Ascending aorta (tissue), 2 donors: Measurements from ENCODE around the gene AK5. TPM values are rescaled to one million over a fixed set of nuclear protein-coding genes. Genes with fewer than 3 reads are reported as not detected.
"Not testable (repeated sequence)": the region's sequence is repeated elsewhere in the genome, so short reads cannot be mapped to it uniquely, and the experiment has no call there.

Experiments
- DNase-seq, 2 donors: peaks; one replicate each; pipeline ENCODE4 v3.0.0-alpha.2; 2019; ENCODE audit warnings: low spot score in 2 of 2
- H3K27ac ChIP-seq, 2 donors: fragments of 200-600 bp; sonication (generic); one replicate each; pipeline ENCODE4 v1.5.1; 2016 to 2017; ENCODE audit warnings: mild to moderate bottlenecking in 1 of 2
- H3K27me3 ChIP-seq: fragments of 200-600 bp; sonication (generic); one replicate; pipeline ENCODE4 v1.5.1; 2017
- H3K36me3 ChIP-seq, 2 donors: fragments of 200-600 bp; sonication (generic); one replicate each; pipeline ENCODE4 v1.5.1; 2016
- H3K4me1 ChIP-seq, 2 donors: fragments of 200-600 bp; sonication (generic); one replicate each; pipeline ENCODE4 v1.5.1; 2016 to 2017; ENCODE audit warnings: mild to moderate bottlenecking in 1 of 2
- H3K4me3 ChIP-seq, 2 donors: fragments of 200-600 bp; sonication (generic); one replicate each; pipeline ENCODE4 v1.5.1; 2016 to 2017; ENCODE audit warnings: mild to moderate bottlenecking in 1 of 2
- H3K9me3 ChIP-seq, 2 donors: fragments of 200-600 bp; sonication (generic); one replicate each; pipeline ENCODE4 v1.5.1; 2016
- CTCF ChIP-seq, 3 experiments: fragments of 200-600 bp in 2 of 3; fragments of 450-650 bp in 1 of 3; sonication (generic) in 2 of 3; IDR thresholded peaks; one replicate each; pipeline ENCODE4 v1.5.1; 2016 to 2019; ENCODE audit warnings: antibody characterized with exemption in 3 of 3, mild to moderate bottlenecking in 1 of 3, moderate library complexity in 1 of 3
- intact Hi-C: fragments of 100-400 bp; cut with DNase I; formaldehyde crosslinking; loops from one replicate; pipeline ENCODE4 v1.15.1; 2023
- total RNA-seq: library from RNA; depleted of rRNA; stranded (reverse); fragments of >200 nt; gene quantifications from one replicate; pipeline ENCODE4 v1.1.0, GENCODE V29; 2016

The AK5 gene
- total RNA-seq, 1 donor from 2014 or later: not detected

DNA sequence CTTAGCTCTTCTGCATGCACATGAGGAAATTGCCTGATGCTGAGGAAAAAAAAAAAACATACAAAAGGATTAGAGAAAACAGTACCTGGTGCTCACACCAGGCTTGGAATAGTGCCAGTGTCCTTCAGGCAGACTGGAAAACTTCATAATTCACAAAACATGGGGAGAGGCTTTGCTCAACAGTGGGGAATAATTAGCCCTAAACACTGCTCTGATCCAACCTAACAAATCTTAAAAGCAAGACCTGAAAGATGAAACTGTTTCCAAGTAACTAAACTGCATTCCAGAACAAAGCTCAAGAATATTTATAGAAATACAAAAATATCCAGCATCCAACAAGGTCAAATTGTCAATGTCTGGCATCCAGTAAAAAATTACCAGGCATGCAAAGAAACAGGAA is 124.8 kb downstream of the AK5 start:
- no peak for DNase-seq
- no peak for TF ChIP-seq CTCF (IDR thresholded peaks at IDR 0.05)
- Histone ChIP-seq H3K9me3 (no peaks in the 10 kb centered on the region), H3K4me1 (peaks cover 0 to 2% of the 10 kb centered on the region in 2 donors), H3K4me3 (no peak overlapping the region), H3K27me3 (no peaks in the 10 kb centered on the region), H3K36me3 (no peaks in the 10 kb centered on the region), H3K27ac (no peak overlapping the region)
- intact Hi-C loops: no loop called here

DNA sequence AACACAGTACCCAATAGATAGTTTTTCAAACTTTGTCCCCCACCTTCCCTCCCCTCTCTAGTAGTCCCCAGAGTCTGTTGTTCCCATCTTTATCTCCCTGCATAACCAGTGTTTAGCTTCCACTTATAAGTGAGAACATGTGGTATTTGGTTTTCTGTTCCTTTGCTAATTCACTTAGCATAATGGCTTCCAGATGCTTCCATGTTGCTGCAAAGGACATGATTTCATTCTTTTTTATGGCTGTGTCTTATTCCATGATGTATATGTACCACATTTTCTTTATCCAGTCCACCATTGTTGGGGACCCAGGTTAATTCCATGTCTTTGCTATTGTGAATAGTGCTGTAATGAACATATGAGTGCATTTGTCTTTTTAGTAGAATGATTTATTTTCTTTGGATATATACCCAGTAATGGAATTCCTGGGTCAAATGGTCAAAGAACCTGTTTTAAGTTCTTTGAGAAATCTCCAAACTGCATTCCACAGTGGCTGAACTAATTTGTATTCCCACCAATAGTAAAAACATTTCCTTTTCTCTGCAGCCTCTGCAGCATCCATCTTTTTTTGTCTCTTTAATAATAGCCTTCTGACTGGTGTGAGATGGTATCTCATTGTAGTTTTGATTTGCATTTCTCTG is 126.0 kb downstream of the AK5 start:
- intact Hi-C loops: no loop called here

GRCh38 chr1:77408933-77409332 is 127.1 kb downstream of the AK5 start:
- H3K9me3 ChIP-seq, H3K4me3 ChIP-seq, intact Hi-C loops, H3K27me3 ChIP-seq, H3K36me3 ChIP-seq, H3K27ac ChIP-seq, H3K4me1 ChIP-seq, DNase-seq: not testable (repeated sequence)

More for the DNA sequence above, 126.0 kb downstream of the AK5 start:
- no peak for TF ChIP-seq CTCF (IDR thresholded peaks at IDR 0.05)
- H3K4me3 ChIP-seq: no peak overlapping the region
- peaks cover 0 to 2% of the 10 kb centered on the region in 2 donors for H3K4me1 ChIP-seq
- no peak for DNase-seq
- H3K9me3 ChIP-seq: no peaks in the 10 kb centered on the region
- no peaks in the 10 kb centered on the region for H3K27me3 ChIP-seq
- no peak overlapping the region for H3K27ac ChIP-seq
- H3K36me3 ChIP-seq: no peaks in the 10 kb centered on the region

DNA sequence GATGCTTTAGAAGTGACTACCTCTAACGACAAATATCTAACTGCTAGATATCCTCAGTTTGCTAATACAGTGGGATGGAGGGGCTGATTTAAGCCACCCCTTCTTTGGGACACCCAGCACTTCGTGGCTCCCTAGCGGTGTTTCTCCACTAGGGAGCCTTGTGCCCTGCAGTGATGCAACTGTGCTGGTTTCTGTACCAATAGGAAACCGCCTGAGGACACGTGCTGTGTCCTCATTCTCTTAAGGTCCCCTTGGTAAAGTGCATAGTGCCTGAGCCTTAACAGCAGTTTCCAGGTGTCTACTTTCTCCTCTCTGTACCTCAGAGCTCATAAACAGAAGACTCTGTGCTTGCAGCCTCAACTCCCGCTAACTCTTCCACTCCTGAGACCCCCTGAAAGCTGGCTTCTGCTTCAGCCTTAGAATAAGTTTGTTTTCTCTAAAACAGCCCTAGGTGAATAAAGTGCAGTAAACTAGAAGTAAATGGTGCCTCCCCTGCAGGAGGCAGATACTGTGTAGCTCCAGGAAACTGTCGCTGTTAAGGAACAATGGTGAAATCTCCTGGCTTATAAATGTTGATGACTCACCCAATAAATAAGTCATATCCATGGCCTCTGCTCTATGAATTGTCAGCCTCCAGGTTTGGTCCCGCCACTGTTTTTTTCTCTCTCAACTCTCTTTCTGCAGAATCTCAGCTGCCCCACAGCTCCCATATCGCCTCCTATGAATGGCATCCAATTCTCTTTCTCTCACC is 130.4 kb downstream of the AK5 start:
- DNase-seq: no peak
- H3K36me3 ChIP-seq: no peaks in the 10 kb centered on the region
- H3K9me3 ChIP-seq: no peaks in the 10 kb centered on the region
- intact Hi-C loops: no loop called here
- H3K4me3 ChIP-seq: no peak overlapping the region
- TF ChIP-seq CTCF (IDR thresholded peaks at IDR 0.05): no peak
- H3K27ac ChIP-seq: no peak overlapping the region
- H3K27me3 ChIP-seq: no peaks in the 10 kb centered on the region
- peaks cover 0 to 2% of the 10 kb centered on the region in 2 donors for H3K4me1 ChIP-seq

- no peaks in the 10 kb centered on the region for H3K36me3 ChIP-seq
- intact Hi-C loops: no loop called here
- H3K4me1 ChIP-seq: peaks cover 0 to 2% of the 10 kb centered on the region in 2 donors
- no peak for DNase-seq
- H3K4me3 ChIP-seq: no peak overlapping the region
- no peak overlapping the region for H3K27ac ChIP-seq
- H3K9me3 ChIP-seq: no peaks in the 10 kb centered on the region
- no peaks in the 10 kb centered on the region for H3K27me3 ChIP-seq
- no peak for TF ChIP-seq CTCF (IDR thresholded peaks at IDR 0.05)
Observed at GRCh38 chr1:77412820-77413530, 131.2 kb downstream of the AK5 start.
